ENCODE data around the gene SLC7A8.

Gene SLC7A8

DNA sequence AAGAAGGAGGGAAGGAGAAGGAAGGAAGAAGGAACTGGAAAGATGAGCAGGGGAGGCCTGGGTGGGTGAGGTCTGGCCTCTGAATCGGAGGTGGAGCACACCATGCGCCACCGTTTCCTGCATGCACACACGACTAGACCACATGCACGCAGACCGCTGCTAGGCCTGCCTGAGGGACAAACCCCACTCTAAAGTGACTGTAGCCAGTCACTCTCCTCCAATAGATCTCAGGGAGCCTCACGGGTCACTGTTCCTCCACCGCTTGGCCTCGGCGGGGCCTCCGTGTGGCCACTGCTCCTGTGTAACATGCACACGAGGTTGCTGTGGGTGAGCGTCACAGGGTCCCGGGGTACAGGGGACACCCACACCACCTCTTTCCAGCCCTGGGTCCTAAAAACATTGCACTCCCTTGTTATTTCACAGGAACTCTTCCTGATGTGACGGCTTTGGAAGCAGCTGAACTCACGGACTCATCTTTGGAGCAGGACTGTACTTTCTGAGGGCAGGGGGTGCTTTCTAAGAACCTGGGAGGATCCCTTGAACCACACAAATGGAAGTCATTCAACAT lies 46.8 kb downstream of the SLC7A8 start:
- TF ChIP-seq FOXM1 (IDR thresholded peaks at IDR 0.05; ENCODE audit: borderline replicate concordance, low read depth) (no peak), TCF12 (IDR thresholded peaks at IDR 0.05; ENCODE audit: low read depth) (no peak), NFIC (IDR thresholded peaks at IDR 0.05) (no peak), ZBTB7A (IDR thresholded peaks at IDR 0.05; ENCODE audit: low read depth) (no peak), TAF1 (IDR thresholded peaks at IDR 0.05; ENCODE audit: low read depth) (no peak), TEAD4 (IDR thresholded peaks at IDR 0.05) (no peak), CEBPB (IDR thresholded peaks at IDR 0.05) (no peak), CREB1 (IDR thresholded peaks at IDR 0.05; ENCODE audit: low read depth) (no peak), EGR1 (IDR thresholded peaks at IDR 0.05) (no peak), RAD21 (IDR thresholded peaks at IDR 0.05; ENCODE audit: low read depth) (no peak), YY1 (IDR thresholded peaks at IDR 0.05; ENCODE audit: low read depth) (no peak), EP300 (IDR thresholded peaks at IDR 0.05; ENCODE audit: borderline replicate concordance) (no peak)
- TF ChIP-seq, protein P1, sequence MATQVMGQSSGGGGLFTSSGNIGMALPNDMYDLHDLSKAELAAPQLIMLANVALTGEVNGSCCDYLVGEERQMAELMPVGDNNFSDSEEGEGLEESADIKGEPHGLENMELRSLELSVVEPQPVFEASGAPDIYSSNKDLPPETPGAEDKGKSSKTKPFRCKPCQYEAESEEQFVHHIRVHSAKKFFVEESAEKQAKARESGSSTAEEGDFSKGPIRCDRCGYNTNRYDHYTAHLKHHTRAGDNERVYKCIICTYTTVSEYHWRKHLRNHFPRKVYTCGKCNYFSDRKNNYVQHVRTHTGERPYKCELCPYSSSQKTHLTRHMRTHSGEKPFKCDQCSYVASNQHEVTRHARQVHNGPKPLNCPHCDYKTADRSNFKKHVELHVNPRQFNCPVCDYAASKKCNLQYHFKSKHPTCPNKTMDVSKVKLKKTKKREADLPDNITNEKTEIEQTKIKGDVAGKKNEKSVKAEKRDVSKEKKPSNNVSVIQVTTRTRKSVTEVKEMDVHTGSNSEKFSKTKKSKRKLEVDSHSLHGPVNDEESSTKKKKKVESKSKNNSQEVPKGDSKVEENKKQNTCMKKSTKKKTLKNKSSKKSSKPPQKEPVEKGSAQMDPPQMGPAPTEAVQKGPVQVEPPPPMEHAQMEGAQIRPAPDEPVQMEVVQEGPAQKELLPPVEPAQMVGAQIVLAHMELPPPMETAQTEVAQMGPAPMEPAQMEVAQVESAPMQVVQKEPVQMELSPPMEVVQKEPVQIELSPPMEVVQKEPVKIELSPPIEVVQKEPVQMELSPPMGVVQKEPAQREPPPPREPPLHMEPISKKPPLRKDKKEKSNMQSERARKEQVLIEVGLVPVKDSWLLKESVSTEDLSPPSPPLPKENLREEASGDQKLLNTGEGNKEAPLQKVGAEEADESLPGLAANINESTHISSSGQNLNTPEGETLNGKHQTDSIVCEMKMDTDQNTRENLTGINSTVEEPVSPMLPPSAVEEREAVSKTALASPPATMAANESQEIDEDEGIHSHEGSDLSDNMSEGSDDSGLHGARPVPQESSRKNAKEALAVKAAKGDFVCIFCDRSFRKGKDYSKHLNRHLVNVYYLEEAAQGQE (IDR thresholded peaks at IDR 0.05; ENCODE audit: low read depth) = no peak
- TF ChIP-seq, protein P2, sequence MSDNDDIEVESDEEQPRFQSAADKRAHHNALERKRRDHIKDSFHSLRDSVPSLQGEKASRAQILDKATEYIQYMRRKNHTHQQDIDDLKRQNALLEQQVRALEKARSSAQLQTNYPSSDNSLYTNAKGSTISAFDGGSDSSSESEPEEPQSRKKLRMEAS (IDR thresholded peaks at IDR 0.05) = no peak
- TF ChIP-seq, protein P3, sequence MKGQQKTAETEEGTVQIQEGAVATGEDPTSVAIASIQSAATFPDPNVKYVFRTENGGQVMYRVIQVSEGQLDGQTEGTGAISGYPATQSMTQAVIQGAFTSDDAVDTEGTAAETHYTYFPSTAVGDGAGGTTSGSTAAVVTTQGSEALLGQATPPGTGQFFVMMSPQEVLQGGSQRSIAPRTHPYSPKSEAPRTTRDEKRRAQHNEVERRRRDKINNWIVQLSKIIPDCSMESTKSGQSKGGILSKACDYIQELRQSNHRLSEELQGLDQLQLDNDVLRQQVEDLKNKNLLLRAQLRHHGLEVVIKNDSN (IDR thresholded peaks at IDR 0.05) = no peak

DNA sequence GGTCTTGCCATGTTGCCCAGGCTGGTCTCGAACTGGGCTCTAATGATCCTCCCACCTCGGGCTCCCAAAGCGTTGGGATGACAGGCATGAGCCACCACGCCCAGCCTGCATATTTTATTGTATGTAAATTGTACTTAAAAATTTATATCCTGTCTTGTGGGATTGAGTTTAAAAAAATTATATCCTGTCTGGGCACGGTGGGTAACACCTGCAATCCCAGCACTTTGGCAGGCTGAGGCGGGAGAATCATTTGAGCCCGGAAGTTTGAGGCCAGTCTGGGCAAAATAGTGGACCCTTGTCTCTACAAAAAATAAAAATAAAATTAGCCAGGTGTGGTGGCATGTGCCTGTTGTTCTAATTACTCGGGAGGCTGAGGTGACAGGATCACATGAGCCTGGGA lies 50.5 kb downstream of the SLC7A8 start:
- TF ChIP-seq, protein P1 (IDR thresholded peaks at IDR 0.05; ENCODE audit: low read depth) = no peak
- TF ChIP-seq ZBTB7A (IDR thresholded peaks at IDR 0.05; ENCODE audit: low read depth) (no peak), EGR1 (IDR thresholded peaks at IDR 0.05) (no peak), CREB1 (IDR thresholded peaks at IDR 0.05; ENCODE audit: low read depth) (no peak), YY1 (IDR thresholded peaks at IDR 0.05; ENCODE audit: low read depth) (no peak), TCF12 (IDR thresholded peaks at IDR 0.05; ENCODE audit: low read depth) (no peak), CEBPB (IDR thresholded peaks at IDR 0.05) (no peak), EP300 (IDR thresholded peaks at IDR 0.05; ENCODE audit: borderline replicate concordance) (no peak), TEAD4 (IDR thresholded peaks at IDR 0.05) (no peak), RAD21 (IDR thresholded peaks at IDR 0.05; ENCODE audit: low read depth) (no peak), FOXM1 (IDR thresholded peaks at IDR 0.05; ENCODE audit: borderline replicate concordance, low read depth) (no peak), NFIC (IDR thresholded peaks at IDR 0.05) (no peak), TAF1 (IDR thresholded peaks at IDR 0.05; ENCODE audit: low read depth) (no peak)
- TF ChIP-seq, protein P3 (IDR thresholded peaks at IDR 0.05) = no peak
- TF ChIP-seq, protein P2 (IDR thresholded peaks at IDR 0.05) = no peak

DNA sequence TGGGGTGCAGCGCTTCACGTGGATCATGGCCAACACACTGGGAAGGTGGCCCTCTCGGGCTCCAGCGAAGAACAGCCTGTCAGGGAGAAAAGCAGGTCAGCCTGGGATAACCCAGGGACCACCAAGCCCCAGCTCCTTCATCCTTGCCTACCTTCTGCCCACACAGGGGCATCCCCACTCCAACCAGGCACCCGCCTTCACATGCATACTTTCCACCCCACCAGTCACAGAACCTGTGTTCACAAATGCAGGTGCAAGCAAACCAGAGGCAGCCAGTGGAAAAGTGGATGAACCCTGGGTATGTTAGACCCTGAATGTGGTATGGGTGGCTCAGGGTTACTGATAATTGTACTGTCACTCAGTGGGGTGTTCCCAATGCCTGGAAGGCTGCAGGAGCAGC lies 52.0 kb downstream of the SLC7A8 start:
- TF ChIP-seq CREB1 (IDR thresholded peaks at IDR 0.05; ENCODE audit: low read depth) (no peak), EGR1 (IDR thresholded peaks at IDR 0.05) (no peak), NFIC (IDR thresholded peaks at IDR 0.05) (no peak), TCF12 (IDR thresholded peaks at IDR 0.05; ENCODE audit: low read depth) (no peak), FOXM1 (IDR thresholded peaks at IDR 0.05; ENCODE audit: borderline replicate concordance, low read depth) (no peak), TAF1 (IDR thresholded peaks at IDR 0.05; ENCODE audit: low read depth) (no peak), YY1 (IDR thresholded peaks at IDR 0.05; ENCODE audit: low read depth) (no peak), TEAD4 (IDR thresholded peaks at IDR 0.05) (no peak), CEBPB (IDR thresholded peaks at IDR 0.05) (no peak)
- TF ChIP-seq, protein P1 (IDR thresholded peaks at IDR 0.05; ENCODE audit: low read depth) = no peak
- TF ChIP-seq, protein P3 (IDR thresholded peaks at IDR 0.05) = no peak

DNA sequence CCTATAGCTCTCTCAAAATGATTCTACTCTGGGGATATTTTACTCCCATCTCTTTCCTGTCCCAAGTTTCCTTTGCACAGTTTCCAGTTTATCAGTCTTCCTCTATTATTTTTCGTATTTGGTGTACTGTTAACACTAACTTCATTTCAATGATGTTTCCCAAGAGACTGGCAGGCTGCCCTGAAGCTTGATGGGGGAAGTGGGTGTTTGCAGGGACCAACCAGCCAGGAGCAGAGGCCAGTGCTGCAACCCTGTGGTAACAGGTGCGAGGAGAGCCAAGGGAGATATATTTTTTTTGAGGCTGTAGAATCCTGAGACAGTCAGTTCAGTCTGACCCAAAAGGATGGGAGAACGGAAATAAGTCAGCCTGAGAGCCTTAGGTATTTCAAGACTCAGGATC lies 52.6 kb downstream of the SLC7A8 start:
- no peak for TF ChIP-seq CEBPB (IDR thresholded peaks at IDR 0.05)
- TF ChIP-seq, protein P3 (IDR thresholded peaks at IDR 0.05) = no peak
- TF ChIP-seq, protein P2 (IDR thresholded peaks at IDR 0.05) = no peak
- TF ChIP-seq, protein P1 (IDR thresholded peaks at IDR 0.05; ENCODE audit: low read depth) = no peak
- no peak for TF ChIP-seq RAD21 (IDR thresholded peaks at IDR 0.05; ENCODE audit: low read depth)
- no peak for TF ChIP-seq YY1 (IDR thresholded peaks at IDR 0.05; ENCODE audit: low read depth)
- TF ChIP-seq TEAD4 (IDR thresholded peaks at IDR 0.05) = no peak
- no peak for TF ChIP-seq TAF1 (IDR thresholded peaks at IDR 0.05; ENCODE audit: low read depth)
- no peak for TF ChIP-seq NFIC (IDR thresholded peaks at IDR 0.05)
- TF ChIP-seq FOXM1 (IDR thresholded peaks at IDR 0.05; ENCODE audit: borderline replicate concordance, low read depth) = no peak
- TF ChIP-seq EP300 (IDR thresholded peaks at IDR 0.05; ENCODE audit: borderline replicate concordance) = no peak

Data from Ishikawa (cell line).